GM19238 (cell line): ENCODE measurements around the gene DAPK3.
"Not testable (repeated sequence)": the region's sequence is repeated elsewhere in the genome, so short reads cannot be mapped to it uniquely, and the experiment has no call there.

Experiments
- DNase-seq: peaks from one replicate; pipeline ENCODE4 v3.0.0; 2011; ENCODE audit warnings: low spot score; ENCODE audit not compliant: insufficient read length

DAPK3 gene

DNA sequence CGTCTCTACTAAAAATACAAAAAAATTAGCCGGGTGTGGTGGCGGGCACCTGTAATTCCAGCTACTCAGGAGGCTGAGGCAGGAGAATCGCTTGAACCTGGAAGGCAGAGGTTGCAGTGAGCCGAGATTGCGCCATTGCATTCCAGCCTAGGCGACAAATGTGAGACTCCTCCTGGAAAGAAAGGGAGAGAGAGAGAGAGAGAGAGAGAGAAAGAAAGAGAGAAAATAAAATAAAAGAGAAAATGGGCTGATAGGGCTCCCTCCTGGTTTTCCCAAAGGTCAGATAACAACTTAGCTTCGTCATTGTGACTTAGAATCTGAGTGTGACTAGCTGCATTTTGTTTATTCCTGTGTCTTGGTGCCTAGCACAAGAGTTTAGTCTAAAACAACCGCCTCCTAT lies 34.5 kb upstream of the DAPK3 start:
- DNase-seq, result not testable (repeated sequence)

DNA sequence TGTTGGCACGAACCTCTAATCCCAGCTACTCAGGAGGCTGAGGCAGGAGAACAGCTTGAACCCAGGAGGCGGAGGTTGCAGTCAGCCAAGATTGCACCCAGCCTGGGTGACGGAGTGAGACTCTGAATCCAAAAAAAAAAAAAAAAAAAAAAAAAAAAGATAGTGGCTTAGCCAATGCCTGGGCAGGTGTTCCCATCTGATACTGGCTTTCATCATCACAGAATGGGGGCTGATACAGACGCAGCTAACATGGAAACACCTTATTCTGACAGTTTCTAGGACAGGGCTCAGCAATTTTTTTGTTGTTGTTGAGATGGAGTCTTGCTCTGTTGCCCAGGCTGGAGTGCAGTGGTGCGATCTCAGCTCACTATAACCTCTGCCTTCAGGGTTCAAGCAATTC lies 29.9 kb upstream of the DAPK3 start:
- not testable (repeated sequence) for DNase-seq

DNA sequence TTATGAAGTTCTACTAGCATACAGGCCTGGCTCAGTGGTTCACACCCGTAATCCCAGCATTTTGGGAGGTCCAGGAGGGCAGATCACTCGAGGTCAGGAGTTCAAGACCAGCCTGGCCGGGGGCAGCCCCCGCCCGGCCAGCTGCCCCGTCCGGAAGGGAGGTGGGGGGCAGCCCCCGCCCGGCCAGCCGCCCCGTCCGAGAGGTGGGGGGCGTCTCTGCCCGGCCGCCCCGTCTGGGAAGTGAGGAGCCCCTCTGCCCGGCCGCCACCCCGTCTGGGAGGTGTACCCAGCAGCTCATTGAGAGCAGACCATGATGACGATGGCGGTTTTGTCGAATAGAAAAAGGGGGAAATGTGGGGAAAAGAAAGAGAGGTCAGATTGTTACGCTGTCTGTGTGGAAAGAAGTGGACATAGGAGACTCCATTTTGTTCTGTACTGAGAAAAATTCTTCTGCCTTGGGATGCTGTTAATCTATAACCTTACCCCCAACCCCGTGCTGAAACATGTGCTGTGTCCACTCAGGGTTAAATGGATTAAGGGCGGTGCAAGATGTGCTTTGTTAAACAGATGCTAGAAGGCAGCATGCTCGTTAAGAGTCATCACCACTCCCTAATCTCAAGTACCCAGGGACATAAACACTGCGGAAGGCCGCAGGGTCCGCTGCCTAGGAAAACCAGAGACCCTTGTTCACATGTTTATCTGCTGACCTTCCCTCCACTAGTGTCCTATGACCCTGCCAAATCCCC lies 27.9 kb upstream of the DAPK3 start:
- not testable (repeated sequence) for DNase-seq

DNA sequence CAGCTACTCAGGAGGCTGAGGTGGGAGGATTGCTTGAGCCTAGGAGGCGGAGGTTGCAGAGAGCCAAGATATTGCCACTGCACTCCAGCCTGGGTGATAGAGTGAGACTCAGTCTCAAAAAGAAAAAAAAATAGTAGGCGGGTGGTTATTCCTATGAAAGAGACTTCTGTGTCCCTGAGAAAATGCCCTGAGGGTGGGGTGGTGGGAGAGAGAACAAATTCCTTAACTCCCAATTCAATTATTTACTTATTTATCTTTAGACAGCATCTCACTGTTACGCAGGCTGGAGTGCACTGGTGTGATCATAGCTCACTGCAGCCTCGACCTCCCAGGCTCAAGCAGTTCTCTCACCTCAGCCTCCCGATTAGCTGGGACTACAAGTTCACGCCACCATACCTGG lies 24.7 kb upstream of the DAPK3 start:
- no peak for DNase-seq

DNA sequence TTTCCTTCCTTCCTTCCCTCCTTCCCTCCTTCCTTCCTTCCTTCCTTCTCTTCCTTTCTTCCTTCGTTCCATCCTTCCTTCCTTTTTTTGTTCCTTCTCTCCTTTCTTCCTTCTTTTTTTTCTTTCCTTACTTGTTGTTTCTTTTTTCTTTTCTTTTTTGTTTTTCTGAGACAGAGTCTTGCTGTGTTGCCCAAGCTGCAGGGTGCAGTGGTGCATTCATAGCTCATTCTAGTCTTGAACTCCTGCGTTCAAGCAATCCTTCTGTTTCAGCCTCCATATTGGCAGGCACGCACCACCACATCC lies 19.9 kb upstream of the DAPK3 start:
- no peak for DNase-seq

DNA sequence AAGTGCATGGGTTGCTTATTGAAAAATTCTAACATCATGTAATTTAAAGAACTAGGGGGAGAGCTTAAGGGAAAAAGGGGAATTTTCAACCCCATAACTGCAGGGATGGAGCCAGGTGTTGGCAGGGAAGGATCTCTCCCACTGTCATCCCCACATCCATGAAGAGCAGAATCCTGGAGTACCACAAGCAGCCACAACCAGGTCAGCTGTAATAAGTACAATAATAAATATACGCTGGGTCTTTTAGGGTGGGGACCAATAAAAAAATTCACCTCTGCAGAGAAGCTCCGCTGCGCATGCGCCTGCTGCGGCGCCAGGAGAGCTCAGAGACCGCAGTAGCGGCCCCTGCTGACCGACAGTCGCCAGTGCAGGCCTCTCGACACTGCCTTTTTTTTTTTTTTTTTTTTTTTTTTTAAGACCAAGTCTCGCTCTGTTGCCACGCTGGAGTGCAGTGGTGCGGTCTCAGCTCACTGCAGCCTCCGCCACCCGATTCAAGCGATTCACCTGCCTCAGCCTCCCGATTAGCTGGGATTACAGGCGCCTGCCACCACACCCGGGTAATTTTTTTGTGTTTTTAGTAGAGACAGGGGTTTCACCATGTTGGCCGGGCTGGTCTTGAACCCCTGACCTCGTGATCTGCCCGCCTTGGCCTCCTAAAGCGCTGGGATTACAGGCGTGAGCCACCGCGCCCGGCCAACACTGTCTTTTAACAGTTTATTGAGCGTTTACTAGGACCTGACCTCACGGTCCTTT lies 16.9 kb upstream of the DAPK3 start:
- DNase-seq, result peak; percentile 62

DNA sequence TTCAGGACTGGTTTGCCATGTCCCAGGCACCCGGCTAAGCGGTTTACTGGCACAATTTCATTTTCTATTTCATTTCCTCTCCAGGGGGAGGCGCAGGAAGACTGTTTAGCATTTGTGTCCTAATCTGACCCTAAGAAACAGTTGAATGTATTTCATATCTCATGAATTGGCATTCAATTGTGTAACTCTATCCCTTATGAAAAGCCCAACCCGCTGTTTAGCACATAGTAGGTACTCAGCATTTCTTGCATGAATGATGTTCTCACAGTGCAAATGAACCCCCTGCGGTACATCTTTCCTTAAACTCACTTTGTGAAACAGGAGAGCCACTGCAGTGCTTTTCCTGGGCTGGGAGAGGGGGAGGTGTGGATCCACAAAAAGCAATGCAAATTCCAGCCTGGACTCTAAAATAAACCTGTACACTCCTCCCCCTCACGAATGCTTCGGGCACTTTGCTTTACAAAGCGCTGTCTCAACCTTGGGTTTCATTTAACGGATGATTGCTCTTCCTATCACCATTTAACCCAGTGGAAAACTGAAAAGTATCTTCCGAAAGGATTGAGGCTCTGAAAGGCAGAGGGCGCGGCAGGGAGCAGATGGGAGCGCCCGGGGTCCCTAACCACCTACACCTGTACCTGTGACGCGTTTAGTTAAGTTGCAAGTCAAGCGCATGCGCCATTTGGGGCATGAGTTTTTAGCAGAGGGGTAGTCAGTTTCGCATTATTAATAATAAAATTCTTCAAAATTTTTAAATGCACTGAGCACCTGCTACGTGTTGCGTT lies 15.6 kb upstream of the DAPK3 start:
- no peak for DNase-seq

DNA sequence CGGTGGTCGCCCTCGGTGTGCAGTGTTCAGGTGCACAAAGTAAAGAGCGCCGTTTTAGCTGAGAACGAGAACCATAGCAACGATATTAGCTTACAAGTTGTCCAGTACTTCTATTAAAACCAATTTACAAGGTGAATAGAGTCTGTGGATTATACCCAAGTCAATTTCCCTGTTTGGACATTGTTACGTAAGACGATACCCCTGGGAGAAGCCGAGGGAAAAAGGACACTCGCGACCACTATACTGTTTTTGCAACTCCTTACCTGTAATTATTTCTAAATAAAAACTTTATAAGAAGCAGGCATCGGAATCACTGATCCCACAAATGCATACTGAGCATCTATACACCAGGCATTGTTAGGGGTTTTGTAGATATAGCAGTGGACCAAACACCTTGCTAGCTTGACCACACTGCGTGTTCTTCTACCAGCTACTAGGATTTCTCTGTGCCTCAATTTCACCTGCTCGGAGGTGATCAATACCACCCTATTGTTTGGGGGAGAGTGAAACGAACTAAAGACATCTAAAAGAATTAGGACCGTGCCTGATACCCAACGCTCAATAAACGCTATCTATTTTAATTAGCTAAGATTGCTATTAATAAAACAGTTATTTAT lies 14.9 kb upstream of the DAPK3 start:
- no peak for DNase-seq

DNA sequence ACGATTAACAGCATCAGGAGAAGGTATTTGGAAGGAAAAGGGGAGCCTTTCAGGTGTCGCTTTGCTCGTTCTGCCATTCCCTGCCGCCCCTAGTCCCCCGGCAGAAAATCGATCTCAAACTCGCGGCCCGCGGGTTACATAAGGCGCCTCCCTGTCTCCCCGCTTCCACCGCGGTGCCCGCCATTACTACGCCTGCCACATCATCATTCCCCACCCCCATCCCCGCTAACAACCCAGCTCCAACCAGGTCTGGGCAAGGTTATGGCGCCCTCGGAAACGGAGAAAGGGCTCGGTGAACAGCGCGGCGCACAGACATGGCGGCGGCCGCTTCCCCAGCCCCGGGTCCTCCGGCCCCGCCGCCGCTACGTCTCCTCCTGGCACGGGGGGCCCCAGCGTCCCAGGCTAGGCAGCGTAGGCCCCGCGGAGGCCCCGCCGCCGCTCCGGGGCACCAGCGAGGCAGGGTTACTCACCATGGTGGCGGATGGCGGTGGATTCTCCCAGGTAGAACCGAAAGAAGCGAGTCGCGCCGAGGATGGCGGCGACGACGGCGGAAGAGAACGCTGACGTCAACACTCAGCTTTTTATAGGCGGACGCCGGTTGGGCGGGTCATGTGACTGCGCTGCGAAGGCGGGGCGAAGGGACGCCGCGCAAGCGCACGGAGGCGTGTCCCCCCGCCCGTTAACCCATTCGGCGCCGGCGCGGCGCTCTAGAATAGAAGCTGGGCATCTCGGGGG lies 14.2 kb upstream of the DAPK3 start, which contains the start of gene EEF2:
EEF2 (minus strand) TSS at position 556 of the 735 bp plus-strand sequence; CDS start at position 473, 83 bp downstream.
- DNase-seq, result peak; percentile 75

DNA sequence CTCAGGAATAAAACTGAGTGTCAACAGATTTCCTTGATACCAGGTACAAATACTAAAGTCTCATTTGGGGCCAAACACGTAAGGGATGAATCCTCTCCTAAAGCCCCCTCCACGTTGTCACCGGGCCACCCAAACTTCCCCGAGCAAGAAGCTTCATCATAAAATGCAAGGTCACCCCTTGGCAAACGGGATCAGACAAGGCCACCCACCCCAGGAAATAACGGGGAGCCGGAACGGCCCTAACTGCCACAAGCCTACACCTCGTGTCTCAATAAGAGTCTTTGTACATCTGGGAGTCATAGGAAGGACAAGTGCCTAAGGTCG lies 13.6 kb upstream of the DAPK3 start:
- no peak for DNase-seq

DNA sequence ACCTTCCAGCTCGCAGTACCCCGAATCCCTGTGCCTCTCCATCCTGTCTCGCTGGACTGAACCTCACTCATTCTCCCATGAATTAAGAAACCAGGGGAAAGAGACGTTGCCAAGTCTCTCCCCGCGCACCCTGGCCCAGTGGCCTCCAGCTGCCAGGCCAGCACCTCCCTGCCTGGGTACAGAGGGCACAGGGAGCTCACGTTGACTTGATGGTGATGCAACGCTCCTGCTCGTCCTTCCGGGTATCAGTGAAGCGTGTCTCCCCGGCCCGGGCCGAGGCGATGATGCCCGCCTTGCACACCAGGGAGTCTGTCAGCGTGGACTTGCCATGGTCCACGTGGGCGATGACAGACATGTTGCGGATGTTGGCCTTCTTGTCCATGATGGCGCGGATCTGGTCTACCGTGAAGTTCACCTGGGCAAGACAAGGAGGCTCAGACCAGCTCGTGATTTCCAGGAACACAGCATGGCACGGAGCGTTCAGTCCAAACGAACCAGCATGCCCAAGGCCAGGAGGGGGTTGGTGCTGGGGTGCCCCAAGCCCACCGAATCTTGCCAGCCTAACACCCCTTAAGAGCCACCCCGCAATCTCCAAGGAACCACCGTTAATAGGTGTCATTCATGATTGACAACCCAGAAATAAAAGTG lies 13.2 kb upstream of the DAPK3 start:
- no peak for DNase-seq

DNA sequence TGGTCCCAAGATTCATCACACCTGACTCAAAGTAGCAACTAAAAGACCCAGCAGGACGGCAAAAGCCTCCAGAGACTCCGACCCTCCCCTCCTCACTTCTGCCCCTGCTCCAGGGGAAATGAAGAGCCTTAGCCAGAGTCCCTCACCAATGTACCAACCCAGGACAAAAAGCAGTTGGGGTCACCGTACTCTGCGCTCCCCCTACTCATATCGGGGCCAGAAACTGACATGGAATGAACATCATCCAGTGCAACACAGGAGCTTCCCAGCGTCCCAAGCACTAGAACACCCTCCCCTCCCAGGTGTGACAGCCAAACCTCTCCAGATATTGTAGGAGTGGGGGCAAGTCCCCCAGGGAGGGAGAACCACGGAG lies 12.6 kb upstream of the DAPK3 start:
- no peak for DNase-seq

DNA sequence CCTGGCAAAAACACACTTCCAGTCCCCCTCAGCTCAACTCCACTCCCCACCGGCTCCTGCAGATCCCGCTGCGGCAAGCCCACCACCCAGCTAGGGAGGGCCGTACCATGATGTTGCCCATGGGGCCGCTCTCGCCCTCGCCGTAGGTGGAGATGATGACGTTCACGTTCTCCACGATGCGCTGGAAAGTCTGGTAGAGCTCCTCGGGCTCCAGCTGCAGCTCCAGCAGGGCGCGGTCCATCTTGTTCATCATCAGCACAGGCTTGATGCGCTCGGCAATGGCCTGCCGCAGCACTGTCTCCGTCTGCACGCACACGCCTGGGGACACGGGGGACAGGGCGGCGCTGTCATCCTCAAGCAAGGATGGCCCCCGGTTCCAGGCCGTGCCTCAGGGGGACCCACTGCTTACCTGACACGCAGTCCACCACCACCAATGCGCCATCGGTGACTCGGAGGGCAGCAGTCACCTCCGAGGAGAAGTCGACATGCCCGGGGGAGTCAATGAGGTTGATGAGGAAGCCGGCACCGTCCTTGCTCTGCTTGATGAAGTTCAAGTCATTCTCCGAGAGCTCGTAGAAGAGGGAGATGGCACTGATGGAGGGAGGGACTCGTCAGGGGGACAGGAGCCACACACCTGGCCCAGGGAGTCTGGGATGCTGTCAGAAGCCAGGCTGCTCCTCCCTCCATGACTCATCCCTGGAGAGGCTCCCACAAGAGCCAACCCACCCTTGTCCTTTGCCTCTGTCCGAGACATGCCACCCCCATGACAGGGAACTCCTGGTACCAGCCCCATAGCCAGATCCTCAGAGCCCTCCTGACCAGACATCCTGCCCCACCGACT lies 12.0 kb upstream of the DAPK3 start:
- no peak for DNase-seq

DNA sequence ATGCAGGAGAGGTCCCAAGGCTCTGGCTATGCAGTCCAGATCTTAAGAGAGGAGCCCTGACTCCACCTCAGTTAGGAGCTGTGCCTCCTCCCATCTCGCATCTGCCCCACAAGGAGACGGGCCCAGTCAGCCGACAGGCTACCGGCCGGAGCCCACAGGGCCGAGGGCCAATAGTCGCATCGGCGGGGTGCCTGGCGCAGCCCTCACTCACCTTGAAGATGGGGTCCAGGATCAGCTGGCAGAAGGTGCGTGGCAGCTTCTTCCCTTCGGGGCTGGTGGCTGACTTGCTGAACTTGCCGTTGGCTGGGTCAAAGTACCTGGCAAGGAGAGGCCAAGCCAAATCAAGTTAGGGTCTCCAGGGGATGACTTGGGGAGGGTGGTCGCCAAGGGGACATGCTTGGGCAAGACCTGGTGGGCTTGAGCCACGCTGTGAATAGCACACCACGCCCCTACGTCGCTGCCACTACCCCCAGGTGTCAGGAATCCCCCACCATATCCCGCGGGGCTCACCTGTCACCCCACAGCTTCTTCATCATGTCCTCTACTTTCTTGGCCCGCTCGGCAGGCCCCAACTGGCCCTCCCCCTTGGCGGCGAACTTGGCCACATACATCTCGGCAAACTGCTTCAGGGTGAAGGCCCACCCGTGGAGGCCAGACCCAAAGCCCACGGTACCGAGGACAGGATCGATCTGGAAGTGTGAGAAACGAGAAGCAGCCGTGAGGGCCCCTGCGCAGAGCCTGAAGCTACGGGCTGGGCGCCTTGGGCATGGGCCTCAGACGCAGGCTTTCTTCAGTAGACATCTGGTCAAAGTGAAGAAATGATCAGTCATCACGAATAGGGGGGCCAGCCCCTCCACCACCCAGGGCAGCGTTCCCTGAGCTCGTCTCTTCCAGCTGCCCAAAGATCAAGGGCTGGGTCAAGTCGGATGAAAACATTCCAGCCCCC lies 11.1 kb upstream of the DAPK3 start:
- no peak for DNase-seq

DNA sequence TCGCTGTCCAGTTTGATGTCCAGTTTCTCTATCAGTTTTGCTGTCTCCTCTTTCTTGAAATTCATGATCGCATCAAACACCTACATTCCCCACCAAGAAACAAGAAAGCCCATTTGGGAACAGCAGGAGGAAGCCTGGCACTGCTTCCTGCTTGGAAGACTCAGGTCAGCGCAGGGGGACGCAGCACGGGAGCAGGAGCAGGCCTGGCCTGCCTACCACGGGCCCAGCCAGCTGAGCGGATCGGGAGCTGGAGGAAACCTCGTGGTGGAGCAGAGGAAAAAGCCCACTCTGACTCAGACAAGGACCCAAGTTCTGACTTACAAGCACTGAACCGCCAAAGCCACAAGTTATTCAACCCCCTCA lies 10.5 kb upstream of the DAPK3 start:
- no peak for DNase-seq

DNA sequence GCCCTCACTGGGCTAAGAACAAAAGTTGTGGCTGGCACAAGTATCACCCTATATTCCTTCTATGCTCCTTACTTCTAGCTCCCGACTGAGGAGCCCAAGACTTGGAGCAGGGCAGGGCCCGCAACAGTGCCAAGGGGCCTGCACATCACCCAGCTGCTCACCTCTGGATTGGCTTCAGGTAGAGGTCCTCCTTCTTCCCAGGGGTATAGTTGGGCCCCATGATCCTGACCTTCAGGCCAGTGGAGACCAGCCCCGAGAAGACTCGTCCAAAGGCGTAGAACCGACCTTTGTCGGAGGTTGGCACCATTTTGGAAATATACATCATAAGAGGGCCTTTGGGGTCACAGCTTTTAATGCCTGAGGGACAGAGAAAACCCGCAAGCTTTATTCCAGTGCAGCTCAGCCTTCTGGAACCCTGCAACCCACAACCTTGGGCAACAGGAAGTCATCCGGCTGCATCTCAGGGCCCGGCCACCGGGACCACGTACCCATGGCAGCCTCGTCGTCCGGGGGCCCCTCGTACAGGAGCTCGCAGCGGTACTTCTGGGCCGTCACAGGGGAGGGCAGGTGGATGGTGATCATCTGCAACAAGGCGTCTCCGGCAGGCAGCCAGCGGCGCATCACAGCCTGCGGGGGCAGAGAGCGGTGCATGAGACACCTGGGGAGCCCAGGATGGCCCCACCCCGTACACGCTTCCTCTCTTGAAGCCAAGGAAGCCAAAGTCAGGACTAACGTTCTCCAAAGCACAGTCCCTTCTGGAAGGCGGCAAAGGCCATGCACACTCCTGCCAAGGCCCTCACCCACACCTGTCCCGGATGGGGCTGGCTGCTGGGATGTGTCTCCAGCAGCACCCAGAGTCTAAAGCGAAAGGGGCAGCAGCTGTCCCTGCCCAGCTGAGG lies 9.7 kb upstream of the DAPK3 start:
- no peak for DNase-seq

DNA sequence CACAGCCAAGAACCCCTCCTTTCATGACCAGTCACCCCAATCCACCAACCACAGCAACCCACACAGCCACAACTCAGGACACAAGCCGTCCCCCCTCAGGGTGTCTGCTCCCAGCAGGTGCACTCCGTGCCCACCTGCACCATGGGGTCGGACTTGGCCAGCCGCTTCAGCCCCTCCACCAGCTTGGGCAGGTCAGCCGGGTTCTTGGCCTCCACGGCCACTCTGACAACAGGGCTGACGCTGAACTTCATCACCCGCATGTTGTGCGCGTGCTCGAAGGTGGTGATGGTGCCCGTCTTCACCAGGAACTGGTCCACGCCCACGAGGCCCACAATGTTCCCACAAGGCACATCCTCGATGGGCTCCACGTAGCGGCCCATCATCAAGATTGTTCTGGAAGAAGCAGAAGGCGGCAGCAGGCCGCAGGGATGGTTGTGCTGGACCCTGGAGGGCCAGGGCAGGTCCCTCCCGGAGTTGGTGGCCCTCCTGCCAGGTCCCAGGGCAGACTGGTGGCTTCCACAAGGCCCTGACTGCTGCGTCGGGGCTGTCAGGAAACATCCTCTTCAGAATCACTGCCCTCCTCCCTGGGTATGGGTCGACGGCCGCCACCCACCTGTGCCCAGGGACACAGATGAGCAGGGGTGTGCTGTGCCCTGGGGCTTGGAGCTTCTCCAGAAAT lies 8.9 kb upstream of the DAPK3 start:
- DNase-seq, result no peak
